NCI-H1930 (cell line): ENCODE results near the gene WDR7.
A peak's percentile ranks its signal among the peaks of the same experiment; 100 is the strongest.

Experiments
- DNase-seq, 2 experiments: peaks; one replicate each; lab custom pipeline; 2025; lab: John Stamatoyannopoulos, UW

Gene WDR7

GRCh38 chr18:56936457-56936856 is 285.3 kb downstream of the WDR7 start:
- DNase-seq = no peak

- DNase-seq = no peak
Measured at GRCh38 chr18:56937874-56938430, 286.8 kb downstream of the WDR7 start.

GRCh38 chr18:56945171-56946083 is 294.3 kb downstream of the WDR7 start:
- no peak for DNase-seq

GRCh38 chr18:56947236-56947635 is 296.1 kb downstream of the WDR7 start:
- no peak for DNase-seq

GRCh38 chr18:56952026-56952425 is 300.9 kb downstream of the WDR7 start:
- no peak for DNase-seq

GRCh38 chr18:56953428-56954198 is 302.5 kb downstream of the WDR7 start:
- DNase-seq = no peak

- DNase-seq = no peak
Measured at GRCh38 chr18:56955490-56955889, 304.3 kb downstream of the WDR7 start.

- no peak for DNase-seq
Measured at GRCh38 chr18:56959120-56959519, 308.0 kb downstream of the WDR7 start.

GRCh38 chr18:56962322-56962721 is 311.2 kb downstream of the WDR7 start:
- no peak for DNase-seq

- DNase-seq = no peak
Measured at GRCh38 chr18:56967035-56967434, 315.9 kb downstream of the WDR7 start.

- no peak for DNase-seq
Measured at GRCh38 chr18:56973487-56973886, 322.3 kb downstream of the WDR7 start.

- DNase-seq = no peak
Measured at GRCh38 chr18:56974141-56974540, 323.0 kb downstream of the WDR7 start.

- no peak for DNase-seq
Measured at GRCh38 chr18:56975276-56975675, 324.1 kb downstream of the WDR7 start.

GRCh38 chr18:56977309-56977708 is 326.1 kb downstream of the WDR7 start:
- DNase-seq = no peak

- DNase-seq = no peak
Measured at GRCh38 chr18:56977771-56978170, 326.6 kb downstream of the WDR7 start.

GRCh38 chr18:56980151-56980550 is 329.0 kb downstream of the WDR7 start:
- DNase-seq = no peak

- peak; percentile 75 to 79 for DNase-seq
Measured at GRCh38 chr18:56982766-56983165, 331.6 kb downstream of the WDR7 start.

- no peak for DNase-seq
Measured at GRCh38 chr18:56983275-56983992, 332.3 kb downstream of the WDR7 start.

GRCh38 chr18:56984731-56985130 is 333.6 kb downstream of the WDR7 start:
- DNase-seq = no peak

GRCh38 chr18:56986829-56987228 is 335.7 kb downstream of the WDR7 start:
- DNase-seq = peak in 1 of 2 experiments; percentile 37

- no peak for DNase-seq
Measured at GRCh38 chr18:56987236-56987635, 336.1 kb downstream of the WDR7 start.

GRCh38 chr18:56988022-56988421 is 336.9 kb downstream of the WDR7 start:
- DNase-seq = no peak
